HG03135 (cell line): ENCODE results near the gene RPS6KA5.

Experiments
- ATAC-seq: cut with Tn5 transposase; IDR thresholded peaks from one replicate; pipeline ENCODE4 v1.9.1; 2021; ENCODE audit warnings: mild to moderate bottlenecking, moderate library complexity; ENCODE audit not compliant: unreplicated experiment

Gene RPS6KA5

DNA sequence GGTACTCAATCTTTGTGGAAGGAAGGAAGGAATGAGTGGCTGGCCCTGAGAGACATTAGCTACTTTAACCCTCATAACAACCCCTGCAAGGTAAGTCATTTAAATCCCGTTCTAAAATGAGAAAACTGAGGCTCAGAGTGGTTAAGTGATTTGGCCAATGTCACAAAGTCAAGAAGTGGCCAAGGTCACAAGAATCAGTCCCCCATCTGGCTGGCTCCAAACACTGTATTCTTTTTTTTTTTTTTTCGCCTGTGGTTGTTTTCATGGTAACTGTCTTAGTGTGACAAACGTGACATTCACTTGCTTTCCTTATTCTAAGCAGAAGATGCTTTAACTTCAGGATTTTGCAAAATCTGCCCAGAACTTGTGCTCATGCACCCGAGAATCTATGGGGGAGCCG, 247.0 kb downstream of the RPS6KA5 start:
- ATAC-seq = no peak

DNA sequence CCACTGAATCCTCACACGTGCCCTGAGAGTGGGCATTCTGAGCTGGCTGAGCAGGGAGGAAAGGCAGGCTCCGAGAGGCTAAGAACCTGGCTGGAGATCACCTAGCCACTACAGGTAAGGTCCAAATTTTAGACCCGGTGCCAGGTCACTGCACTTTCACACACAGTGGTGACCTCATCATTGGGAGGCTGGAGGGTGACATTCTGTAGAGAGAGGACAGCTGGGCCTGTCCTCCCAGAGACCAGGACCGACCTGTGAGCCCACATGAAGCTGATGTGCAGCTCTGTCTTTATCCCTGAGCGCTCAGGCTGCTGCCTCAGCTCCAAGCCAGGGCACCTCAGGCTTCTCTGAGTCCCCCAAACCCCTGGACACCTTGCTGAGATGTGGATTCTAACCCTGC, 248.3 kb downstream of the RPS6KA5 start:
- no peak for ATAC-seq

- no peak for ATAC-seq
Measured at GRCh38 chr14:90811641-90812040, 248.8 kb downstream of the RPS6KA5 start.

- no peak for ATAC-seq
Measured at GRCh38 chr14:90810806-90811205, 249.6 kb downstream of the RPS6KA5 start.

- ATAC-seq = no peak
Measured at GRCh38 chr14:90809530-90810312, 250.7 kb downstream of the RPS6KA5 start.

GRCh38 chr14:90808759-90809529, 251.5 kb downstream of the RPS6KA5 start:
- ATAC-seq = no peak

DNA sequence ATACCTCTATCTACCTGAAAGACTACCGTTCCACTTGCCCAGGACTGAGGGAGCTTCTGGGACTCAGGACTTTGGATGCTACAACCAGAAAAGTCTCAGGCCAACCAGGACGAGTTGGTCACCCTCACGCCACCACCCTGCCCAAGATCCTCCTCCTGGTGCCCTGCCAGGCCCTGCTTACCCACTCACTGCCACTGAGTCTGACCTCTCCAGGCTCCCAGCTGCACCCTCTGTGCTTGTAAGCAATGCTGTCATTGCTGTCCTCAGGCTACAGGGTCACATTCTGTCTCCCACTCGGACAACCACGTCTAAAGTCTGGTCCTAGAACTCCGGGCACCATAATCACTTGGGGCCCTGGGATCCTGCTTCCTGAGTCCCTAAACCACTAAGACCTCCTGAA, 253.4 kb downstream of the RPS6KA5 start:
- ATAC-seq = no peak

DNA sequence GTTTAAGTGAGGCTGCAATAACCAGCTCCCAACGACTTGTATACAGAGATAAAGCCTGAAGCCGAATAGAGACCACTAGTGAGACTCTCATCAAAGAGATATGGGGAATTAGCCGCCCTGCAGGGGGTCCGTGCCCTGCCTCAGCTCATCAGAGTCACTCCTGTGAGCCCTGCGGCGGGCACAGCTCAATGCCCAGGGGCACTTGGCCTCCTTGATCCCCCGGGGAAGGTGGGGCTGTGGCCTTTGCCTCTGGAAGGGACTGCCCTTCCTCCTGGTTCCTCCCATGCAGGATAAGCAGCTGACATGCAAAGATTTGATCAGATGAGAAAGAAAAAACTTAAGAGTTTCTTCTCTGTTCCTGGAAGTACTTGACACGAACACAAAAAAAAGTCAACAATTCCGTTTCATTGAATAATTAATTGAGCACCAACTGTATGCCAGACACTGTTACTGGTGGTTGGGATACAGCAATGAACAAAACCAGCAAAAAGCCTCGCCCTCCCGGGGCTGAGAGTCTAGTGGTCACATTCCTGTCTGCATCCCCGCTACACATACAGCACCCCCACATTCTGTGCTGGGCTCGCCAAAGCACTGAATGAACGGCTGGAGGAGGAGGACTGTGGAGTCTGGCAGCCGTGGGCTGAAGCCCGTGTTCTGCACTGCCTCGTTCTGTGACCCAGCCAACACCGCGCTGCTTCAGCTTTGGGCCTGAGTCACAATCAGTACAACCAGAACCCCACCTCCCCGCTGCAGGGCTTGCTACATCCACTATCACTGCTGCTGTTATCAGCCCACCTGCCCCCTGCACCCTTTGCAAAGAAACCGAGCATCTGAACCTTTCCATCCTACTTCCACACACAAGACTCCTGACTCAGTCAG, 254.5 kb downstream of the RPS6KA5 start:
- no peak for ATAC-seq

DNA sequence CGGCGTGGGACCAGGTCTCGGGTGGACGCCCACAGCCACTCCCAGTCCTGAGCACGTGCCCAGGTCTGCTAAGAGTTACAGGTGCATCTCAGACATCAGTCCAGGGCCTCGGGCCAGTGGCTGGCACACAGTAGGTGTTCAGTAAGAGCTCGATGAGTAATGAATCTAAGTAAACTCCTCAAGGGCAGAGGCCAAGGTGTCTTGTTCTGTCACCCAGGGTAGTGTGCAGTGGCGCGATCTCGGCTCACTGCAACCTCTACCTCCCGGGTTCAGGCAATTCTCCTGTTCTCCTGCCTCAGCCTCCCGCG, 255.4 kb downstream of the RPS6KA5 start:
- ATAC-seq = no peak

DNA sequence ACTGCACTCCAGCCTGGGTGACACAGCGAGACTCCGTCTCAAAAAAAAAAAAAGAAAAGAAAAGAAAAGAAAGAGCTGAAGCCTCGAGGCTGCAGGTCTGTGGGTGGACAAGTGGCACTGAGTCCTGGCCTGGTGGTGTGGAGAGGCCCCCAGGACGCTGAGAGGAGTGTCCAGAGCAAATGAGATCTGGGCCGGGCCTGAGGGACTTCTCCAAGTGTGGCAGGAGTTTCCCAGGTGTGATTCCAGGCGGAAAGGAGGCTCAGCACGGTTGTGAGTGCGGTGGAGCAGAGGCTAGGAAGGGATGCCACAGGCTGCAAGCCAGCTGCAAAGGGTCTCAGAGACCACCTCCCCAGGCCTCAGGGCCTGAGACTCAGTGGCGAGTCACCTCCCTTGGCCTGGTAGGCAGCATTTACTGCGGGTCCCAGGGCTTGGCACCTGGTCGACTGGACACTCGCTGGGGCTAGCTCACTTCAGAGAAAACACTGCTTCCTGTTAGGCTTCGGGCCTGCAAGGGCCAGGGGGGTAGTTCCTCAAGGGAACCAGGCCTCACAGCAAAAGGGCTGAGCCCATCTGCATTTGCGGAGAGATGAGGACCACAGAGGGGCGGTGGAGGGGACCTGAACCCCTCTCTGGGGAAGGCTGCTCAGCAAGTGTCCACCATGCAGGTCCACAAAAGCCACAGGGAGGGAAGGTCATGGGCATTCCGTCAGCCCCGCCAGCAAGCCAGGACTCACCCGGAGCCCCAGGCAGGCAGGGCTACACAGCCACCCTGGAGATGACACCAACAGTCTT, 256.0 kb downstream of the RPS6KA5 start:
- no peak for ATAC-seq

GRCh38 chr14:90803249-90803648, 257.2 kb downstream of the RPS6KA5 start:
- ATAC-seq = no peak

- no peak for ATAC-seq
Measured at GRCh38 chr14:90799420-90799819, 261.0 kb downstream of the RPS6KA5 start.

DNA sequence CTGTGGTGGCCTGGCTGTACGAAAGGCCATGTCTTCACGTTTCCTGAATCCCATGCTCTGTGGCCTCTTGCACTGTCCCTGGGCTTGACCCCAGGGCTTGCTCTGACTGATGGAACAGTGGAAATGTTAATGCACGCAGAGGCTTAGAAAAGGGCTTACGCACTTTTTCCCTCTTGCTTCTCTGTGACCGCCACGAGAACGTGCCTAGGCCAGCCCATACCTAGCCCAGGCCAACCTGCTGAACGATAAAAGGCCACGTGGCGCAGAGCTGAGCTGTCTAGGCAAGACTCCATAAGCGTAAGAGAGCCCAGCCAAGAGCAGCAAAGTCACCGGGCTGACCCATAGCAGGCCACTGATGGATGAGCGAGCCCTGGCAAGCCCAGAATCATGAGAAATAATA, 262.5 kb downstream of the RPS6KA5 start:
- ATAC-seq = no peak
